B cell (primary cell): ENCODE measurements around the gene C5AR1. TPM values are rescaled to one million over a fixed set of nuclear protein-coding genes. Genes with fewer than 3 reads are reported as not detected.

ENCODE experiments used
- ATAC-seq: fragments of 200-7000 bp; cut with Tn5 transposase; one replicate; pipeline ENCODE4 v1.10.0; 2021; ENCODE audit warnings: low read depth, mild to moderate bottlenecking, moderate number of reproducible peaks, moderate library complexity
- CTCF ChIA-PET: fragments of 350-600 bp; sonication (Branson Sonifier 250); formaldehyde crosslinking; loops from one replicate; lab custom pipeline; 2021; ENCODE audit warnings: antibody characterized with exemption, inconsistent platforms; lab: Charles Lee
- POLR2A ChIA-PET: fragments of 350-600 bp; sonication (Branson Sonifier 250); formaldehyde crosslinking; loops from one replicate; lab custom pipeline; 2021; ENCODE audit warnings: antibody characterized with exemption; lab: Charles Lee
- DNase-seq: peaks from one replicate; pipeline ENCODE4 v3.0.0; 2013
- H2AFZ ChIP-seq: 2 replicates; pipeline ENCODE4 v1.6.1; 2012; ENCODE audit warnings: mild to moderate bottlenecking, low read depth, low read length; ENCODE audit not compliant: insufficient read depth, poor library complexity, severe bottlenecking
- H3K27ac ChIP-seq, 2 donors: 1 replicate in 1 of 2; 2 replicates in 1 of 2; pipeline ENCODE4 v1.5.1; 2012 to 2013; ENCODE audit warnings: low read length in 2 of 2, mild to moderate bottlenecking in 2 of 2, moderate library complexity in 1 of 2
- H3K27me3 ChIP-seq, 4 experiments: fragments of 200-600 bp in 1 of 4; sonication (generic) in 1 of 4; replicated peaks in 1 of 4; 1 replicate in 2 of 4; 2 replicates in 2 of 4; pipeline versions ENCODE4 v1.6.1 to v1.7.0; 2013 to 2016; ENCODE audit warnings: low read length in 3 of 4, mild to moderate bottlenecking in 2 of 4, mixed read lengths in 1 of 4, moderate library complexity in 1 of 4; ENCODE audit not compliant: insufficient read depth in 4 of 4, control insufficient read depth in 3 of 4; ENCODE audit errors: control extremely low read depth in 1 of 4
- H3K36me3 ChIP-seq, 2 experiments: replicated peaks in 1 of 2; 1 replicate in 1 of 2; 2 replicates in 1 of 2; pipeline versions ENCODE4 v1.6.1 to v1.7.1; 2013; ENCODE audit warnings: low read length in 1 of 2; ENCODE audit not compliant: insufficient read depth in 2 of 2, control insufficient read depth in 1 of 2; ENCODE audit errors: control extremely low read depth in 1 of 2, extremely low read depth in 1 of 2
- H3K4me1 ChIP-seq, 2 donors: fragments of 200-600 bp in 1 of 2; sonication (generic) in 1 of 2; 1 replicate in 1 of 2; 2 replicates in 1 of 2; pipeline versions ENCODE4 v1.5.1 to v1.6.1; 2013 to 2017; ENCODE audit warnings: low read length in 2 of 2; ENCODE audit not compliant: control insufficient read depth in 2 of 2, insufficient read depth in 2 of 2
- H3K4me2 ChIP-seq: replicated peaks from 2 replicates; pipeline ENCODE3; 2012; ENCODE audit warnings: mild to moderate bottlenecking, low read depth, low read length; ENCODE audit not compliant: poor library complexity, severe bottlenecking
- H3K4me3 ChIP-seq, 5 experiments: fragments of 200-600 bp in 1 of 5; sonication (generic) in 1 of 5; 1 replicate in 3 of 5; 2 replicates in 2 of 5; pipeline versions ENCODE4 v1.5.1 to v1.7.0; 2011 to 2016; ENCODE audit warnings: low read length in 4 of 5, mild to moderate bottlenecking in 4 of 5, low read depth in 2 of 5, control low read depth in 1 of 5, moderate library complexity in 1 of 5; ENCODE audit not compliant: insufficient read depth in 1 of 5; ENCODE audit errors: control extremely low read depth in 1 of 5, extremely low read depth in 1 of 5
- H3K79me2 ChIP-seq: fragments of 200-600 bp; sonication (generic); one replicate; pipeline ENCODE4 v1.6.0; 2016; ENCODE audit warnings: low read length; ENCODE audit not compliant: control insufficient read depth, insufficient read depth
- H3K9ac ChIP-seq: fragments of 200-600 bp; sonication (generic); 2 replicates; pipeline ENCODE4 v1.6.1; 2017; ENCODE audit warnings: mild to moderate bottlenecking, low read length, moderate library complexity
- H3K9me3 ChIP-seq, 3 donors: one replicate each; pipeline versions ENCODE4 v1.6.1 to v1.7.1; 2013; ENCODE audit warnings: low read length in 2 of 3; ENCODE audit not compliant: control insufficient read depth in 2 of 3, insufficient read depth in 1 of 3; ENCODE audit errors: control extremely low read depth in 1 of 3
- H4K20me1 ChIP-seq: 2 replicates; pipeline ENCODE4 v1.6.0; 2012; ENCODE audit warnings: mild to moderate bottlenecking, low read length; ENCODE audit not compliant: insufficient read depth, control insufficient read depth, poor library complexity, severe bottlenecking
- H3K27ac Mint-ChIP-seq: one replicate; pipeline ENCODE4 v1.8.0; 2021; ENCODE audit warnings: mixed read lengths
- H3K27me3 Mint-ChIP-seq: one replicate; pipeline ENCODE4 v1.8.0; 2021; ENCODE audit warnings: mixed read lengths
- H3K4me1 Mint-ChIP-seq: one replicate; pipeline ENCODE4 v1.8.0; 2021; ENCODE audit warnings: mixed read lengths
- H3K4me3 Mint-ChIP-seq: one replicate; pipeline ENCODE4 v1.8.0; 2021; ENCODE audit warnings: mixed read lengths
- H3K9me3 Mint-ChIP-seq: one replicate; pipeline ENCODE4 v1.8.0; 2022; ENCODE audit warnings: mixed read lengths; ENCODE audit not compliant: insufficient read depth
- CTCF ChIP-seq: fragments of 200-600 bp; IDR thresholded peaks from one replicate; pipeline ENCODE4 v1.8.0; 2022; ENCODE audit warnings: antibody characterized with exemption, mild to moderate bottlenecking
- EZH2 ChIP-seq: IDR thresholded peaks from 2 replicates; pipeline ENCODE4 v1.6.1; 2012; ENCODE audit warnings: borderline replicate concordance, low read depth, mild to moderate bottlenecking, moderate library complexity, low read length; ENCODE audit not compliant: insufficient read depth, poor library complexity, severe bottlenecking
- WGBS: methylation state at CpG from one replicate; pipeline ENCODE4 v1.1.5; 2013; ENCODE audit warnings: missing lambda C conversion rate; ENCODE audit not compliant: insufficient coverage; 5-methylcytosine and 5-hydroxymethylcytosine counted together
- intact Hi-C: fragments of 100-400 bp; cut with micrococcal nuclease; formaldehyde crosslinking; loops from one replicate; pipeline ENCODE4 v1.10.0; 2022
- polyA plus RNA-seq: library from polyadenylated mRNA; depleted of rRNA; stranded (reverse); fragments of >200 nt; gene quantifications from 2 replicates; pipeline ENCODE4 v1.2.3, GENCODE V29; 2012
- total RNA-seq, 2 donors: library from RNA; stranded (reverse); fragments of 120-200 nt in 1 of 2; gene quantifications; 1 replicate in 1 of 2; 2 replicates in 1 of 2; pipeline versions ENCODE4 v1.2.3 to v1.2.4, GENCODE V29; 2013 to 2022

Gene C5AR1
- total and polyA plus RNA-seq, 2 donors (not counting 1 experiment from before 2014, with no cell fraction given) = 4.1 to 4.9 TPM

GRCh38 chr19:47352095-47352494, 42.4 kb downstream of the C5AR1 start:
- H3K27ac Mint-ChIP-seq = no peak overlapping the region
- ChIA-PET CTCF (interaction anchor here (1.3 kb wide), 1 partner anchor 63 kb away, joined by 5 read pairs; no protein-coding TSS in a partner anchor), POLR2A (interaction anchor here (0.5 kb wide), 1 partner anchor 74 kb away, joined by 6 read pairs; no protein-coding TSS in a partner anchor)
- TF ChIP-seq EZH2 = no peak
- no peak for TF ChIP-seq CTCF
- Histone ChIP-seq H3K36me3 (peaks cover 0 to 42% of the 10 kb centered on the region in 2 experiments), H4K20me1 (peaks cover 10% of the 10 kb centered on the region), H3K9me3 (peaks cover 0 to 4% (median 0%) of the 10 kb centered on the region in 3 donors), H3K4me1 (peaks cover 10 to 16% of the 10 kb centered on the region in 2 donors), H3K4me3 (no peak overlapping the region), H3K9ac (no peak overlapping the region), H2AFZ (no peak overlapping the region), H3K79me2 (peaks cover 45% of the 10 kb centered on the region), H3K4me2 (no peak overlapping the region), H3K27me3 (no peaks in the 10 kb centered on the region), H3K27ac (no peak overlapping the region)
- no peak overlapping the region for H3K4me3 Mint-ChIP-seq
- ATAC-seq = no peak
- H3K27me3 Mint-ChIP-seq = no peaks in the 10 kb centered on the region
- H3K4me1 Mint-ChIP-seq = peaks cover 38% of the 10 kb centered on the region
- intact Hi-C loops = no loop called here
- no peak for DNase-seq
- WGBS = no CpG with 5 or more reads among the region's 2 CpGs
- H3K9me3 Mint-ChIP-seq = no peaks in the 10 kb centered on the region

- intact Hi-C loops = no loop called here
- no peaks in the 10 kb centered on the region for H3K9me3 Mint-ChIP-seq
- Histone ChIP-seq H4K20me1 (peaks cover 21% of the 10 kb centered on the region), H3K4me2 (no peak overlapping the region), H3K27me3 (no peaks in the 10 kb centered on the region), H3K27ac (no peak overlapping the region), H3K4me1 (peaks cover 10 to 15% of the 10 kb centered on the region in 2 donors), H2AFZ (no peak overlapping the region), H3K9ac (no peak overlapping the region), H3K79me2 (peaks cover 54% of the 10 kb centered on the region), H3K36me3 (peaks cover 0 to 54% of the 10 kb centered on the region in 2 experiments), H3K4me3 (no peak overlapping the region), H3K9me3 (peaks cover 0 to 7% (median 0%) of the 10 kb centered on the region in 3 donors)
- DNase-seq = no peak
- no peak for ATAC-seq
- CTCF ChIA-PET = no interaction called here
- POLR2A ChIA-PET = no interaction called here
- TF ChIP-seq EZH2 = no peak
- TF ChIP-seq CTCF = no peak
- no peak overlapping the region for H3K27ac Mint-ChIP-seq
- WGBS = 99% methylated on average over 24 of the region's 24 CpGs
- no peaks in the 10 kb centered on the region for H3K27me3 Mint-ChIP-seq
- H3K4me3 Mint-ChIP-seq = no peak overlapping the region
- peaks cover 36% of the 10 kb centered on the region for H3K4me1 Mint-ChIP-seq
Measured at GRCh38 chr19:47353307-47353712, 43.6 kb downstream of the C5AR1 start.
